RWPE1 (cell line): Measurements from ENCODE around the gene MYO9B.
A peak's percentile ranks its signal among the peaks of the same experiment; 100 is the strongest.

ENCODE experiments used
- CTCF ChIA-PET: fragments of 350-600 bp; sonication (Branson Sonifier 250); formaldehyde crosslinking; extraction: SDS; loops from one replicate; lab custom pipeline; 2021; lab: Yijun Ruan, JAX
- POLR2A ChIA-PET: fragments of 400-600 bp; formaldehyde crosslinking; extraction: SDS; loops from one replicate; lab custom pipeline; 2020; ENCODE audit warnings: antibody characterized with exemption; ENCODE audit not compliant: low non-redundant PET; lab: Yijun Ruan, JAX
- DNase-seq: peaks from one replicate; pipeline ENCODE4 v3.0.0; 2012; ENCODE audit warnings: low spot score
- H3K27ac ChIP-seq: fragments of 450-650 bp; 2 replicates; pipeline ENCODE4 v1.5.1; 2017
- CTCF ChIP-seq: fragments of 450-650 bp; conservative IDR thresholded peaks from 2 replicates; pipeline ENCODE4 v1.5.1; 2017; ENCODE audit warnings: low read depth, mild to moderate bottlenecking

Gene MYO9B

GRCh38 chr19:17075035-17075863 lies at the start of gene MYO9B, which contains the start of gene HAUS8:
TSS of gene MYO9B (plus strand) at chr19:17075777. CDS start at chr19:17101718, 25,941 bp downstream.
TSS of gene HAUS8 (minus strand) at chr19:17075452. CDS start at chr19:17075422, 30 bp downstream.
- POLR2A ChIA-PET, result no interaction called here
- no peak for TF ChIP-seq CTCF
- DNase-seq, result peak; percentile 99
- peak within 1 kb of the TSS; percentile 95 for H3K27ac ChIP-seq
- CTCF ChIA-PET, result no interaction called here

DNA sequence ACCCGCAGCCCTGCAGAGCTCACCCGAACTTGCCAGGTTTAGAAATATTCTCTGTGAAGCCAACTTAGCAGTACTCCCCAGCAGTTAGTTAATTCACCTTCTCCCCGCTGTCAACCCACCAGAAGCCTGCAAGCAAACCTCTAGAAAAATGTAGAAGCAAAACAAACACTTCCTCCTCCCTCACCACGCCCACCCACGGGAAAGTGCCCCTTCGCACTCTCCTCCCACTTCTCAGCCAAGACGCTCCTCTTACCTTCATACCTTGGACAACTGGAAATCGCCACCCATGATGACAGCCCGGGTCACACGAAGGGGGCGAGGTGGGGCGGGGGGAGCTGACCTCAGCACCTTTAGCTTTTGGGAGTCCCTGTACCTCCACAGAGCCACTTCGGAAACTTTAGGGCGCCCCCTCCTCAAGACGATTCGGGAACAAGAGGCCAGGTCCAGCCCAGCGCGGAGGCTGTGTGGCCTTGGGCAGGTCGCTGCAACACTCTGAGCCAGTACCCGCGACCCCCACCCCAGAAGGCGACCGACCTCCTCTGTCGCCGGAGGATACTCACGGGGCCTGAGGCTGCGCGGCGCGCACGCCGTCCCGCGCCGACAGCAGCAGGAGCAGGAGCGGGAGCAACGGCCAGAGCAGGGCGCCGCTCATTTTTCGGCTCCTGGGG lies 49.5 kb upstream of the MYO9B start:
- CTCF ChIA-PET, result no interaction called here
- TF ChIP-seq CTCF, result no peak
- no peak overlapping the region for H3K27ac ChIP-seq
- POLR2A ChIA-PET, result no interaction called here
- DNase-seq, result no peak

GRCh38 chr19:17026706-17027534 lies 48.7 kb upstream of the MYO9B start, which contains the start of gene CPAMD8:
TSS of gene CPAMD8 (minus strand) at chr19:17026810. CDS start at chr19:17026642, 168 bp downstream.
- H3K27ac ChIP-seq, result no peak within 1 kb of the TSS
- POLR2A ChIA-PET, result no interaction called here
- CTCF ChIA-PET, result no interaction called here
- DNase-seq, result no peak
- no peak for TF ChIP-seq CTCF

- H3K27ac ChIP-seq, result no peak overlapping the region
- DNase-seq, result no peak
- ChIA-PET POLR2A (no interaction called here), CTCF (no interaction called here)
- TF ChIP-seq CTCF, result no peak
These were observed 48.0 kb upstream of the MYO9B start for GRCh38 chr19:17027535-17027975.

- TF ChIP-seq CTCF, result no peak
- CTCF ChIA-PET, result interaction anchor here (0.7 kb wide), 1 partner anchor 393 kb away, joined by 3 read pairs; no protein-coding TSS in a partner anchor
- no peak for DNase-seq
- no peak overlapping the region for H3K27ac ChIP-seq
- POLR2A ChIA-PET, result no interaction called here
These were observed 43.8 kb upstream of the MYO9B start for GRCh38 chr19:17031741-17032140.

- CTCF ChIA-PET, result interaction anchor here (1.3 kb wide), 1 partner anchor 136 kb away, joined by 3 read pairs; no protein-coding TSS in a partner anchor
These were observed 39.6 kb upstream of the MYO9B start for GRCh38 chr19:17035842-17036424.

More at GRCh38 chr19:17035842-17036424, 39.6 kb upstream of the MYO9B start:
- DNase-seq, result no peak
- POLR2A ChIA-PET, result no interaction called here
- no peak overlapping the region for H3K27ac ChIP-seq
- TF ChIP-seq CTCF, result no peak
